ENCODE measurements around the gene SLC1A1. TPM values are rescaled to one million over a fixed set of nuclear protein-coding genes. Genes with fewer than 3 reads are reported as not detected.
"Not testable (repeated sequence)": the region's sequence is repeated elsewhere in the genome, so short reads cannot be mapped to it uniquely, and the experiment has no call there.

SLC1A1 gene
- total RNA-seq, 1 donor from 2014 or later = not detected

DNA sequence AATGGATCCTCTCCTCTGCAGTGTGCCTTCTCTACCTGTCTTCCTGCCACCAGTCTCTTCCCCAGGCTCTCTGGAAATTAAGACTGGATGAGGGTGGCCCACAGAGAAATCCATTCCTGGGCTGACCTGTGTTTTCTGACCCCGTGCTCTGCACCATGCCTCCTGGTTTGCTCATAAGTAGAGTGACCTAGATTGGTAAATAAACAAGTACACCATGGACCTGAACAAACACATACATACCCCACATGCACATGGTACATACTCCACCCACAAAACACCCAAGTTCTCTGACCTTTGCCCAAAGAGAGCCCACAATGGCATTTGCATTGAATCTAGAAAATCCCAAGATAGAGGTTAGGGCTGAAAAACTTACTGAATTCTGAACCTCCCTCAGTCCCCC lies 94.4 kb downstream of the SLC1A1 start:
- intact Hi-C loops (cut with micrococcal nuclease) = no loop called here
- no peak for DNase-seq
- Mint-ChIP-seq H3K27me3 (no peaks in the 10 kb centered on the region), H3K9me3 (no peaks in the 10 kb centered on the region), H3K4me3 (no peak overlapping the region), H3K4me1 (no peaks in the 10 kb centered on the region), H3K36me3 (ENCODE audit: low read depth) (no peaks in the 10 kb centered on the region), H3K27ac (no peak overlapping the region)

GRCh38 chr9:4585135-4585534 lies 94.9 kb downstream of the SLC1A1 start:
- intact Hi-C loops (cut with micrococcal nuclease) = no loop called here
- Mint-ChIP-seq H3K9me3 (no peaks in the 10 kb centered on the region), H3K4me1 (no peaks in the 10 kb centered on the region)

GRCh38 chr9:4588721-4589120 lies 98.5 kb downstream of the SLC1A1 start:
- no peak overlapping the region for H3K4me3 Mint-ChIP-seq
- intact Hi-C loops (cut with micrococcal nuclease) = no loop called here
- H3K4me1 Mint-ChIP-seq = no peaks in the 10 kb centered on the region
- H3K36me3 Mint-ChIP-seq (ENCODE audit: low read depth) = no peaks in the 10 kb centered on the region
- no peak overlapping the region for H3K27ac Mint-ChIP-seq
- peaks cover 3% of the 10 kb centered on the region for H3K27me3 Mint-ChIP-seq
- H3K9me3 Mint-ChIP-seq = no peaks in the 10 kb centered on the region
- no peak for DNase-seq

More at GRCh38 chr9:4585135-4585534, 94.9 kb downstream of the SLC1A1 start:
- no peaks in the 10 kb centered on the region for H3K36me3 Mint-ChIP-seq (ENCODE audit: low read depth)
- no peak overlapping the region for H3K4me3 Mint-ChIP-seq
- DNase-seq = no peak
- no peaks in the 10 kb centered on the region for H3K27me3 Mint-ChIP-seq
- H3K27ac Mint-ChIP-seq = no peak overlapping the region

DNA sequence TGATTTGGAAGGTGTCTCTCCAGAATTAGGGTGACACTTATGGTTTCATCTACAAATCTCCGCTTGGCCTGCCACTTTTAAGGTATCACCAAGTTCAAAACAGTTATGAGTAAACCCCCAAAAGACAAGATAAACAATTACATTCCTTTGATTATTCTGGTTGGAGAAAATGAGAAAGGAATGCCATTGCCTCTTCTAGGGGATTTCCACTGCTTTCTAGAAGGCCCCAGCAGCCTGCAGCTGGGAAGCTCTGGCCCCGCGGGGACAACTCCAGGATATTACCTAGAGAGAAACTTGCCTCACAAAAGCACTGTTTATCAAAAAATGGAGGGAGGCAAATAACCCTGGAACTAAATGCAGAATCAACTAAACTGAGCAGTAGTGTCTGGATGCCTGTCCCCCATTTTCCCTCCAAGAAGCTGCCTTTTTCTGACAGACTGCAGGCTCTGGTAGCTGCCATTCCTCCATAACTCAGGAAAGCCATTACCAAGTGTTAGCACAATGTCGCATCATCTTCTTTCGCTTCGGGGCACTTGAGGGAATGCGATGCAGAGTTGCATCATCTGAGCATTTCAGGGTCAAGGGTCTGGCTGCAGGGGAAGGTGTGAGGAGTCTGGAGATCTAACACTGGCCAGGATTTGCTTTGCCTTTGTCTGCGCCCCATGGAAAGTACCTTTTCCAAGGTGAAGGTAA lies 100.3 kb downstream of the SLC1A1 start:
- H3K9me3 Mint-ChIP-seq = no peaks in the 10 kb centered on the region
- intact Hi-C loops (cut with micrococcal nuclease) = no loop called here
- no peak overlapping the region for H3K4me3 Mint-ChIP-seq
- H3K27me3 Mint-ChIP-seq = peaks cover 5% of the 10 kb centered on the region
- no peak overlapping the region for H3K27ac Mint-ChIP-seq
- H3K4me1 Mint-ChIP-seq = peaks cover 3% of the 10 kb centered on the region
- DNase-seq = no peak
- H3K36me3 Mint-ChIP-seq (ENCODE audit: low read depth) = no peaks in the 10 kb centered on the region

DNA sequence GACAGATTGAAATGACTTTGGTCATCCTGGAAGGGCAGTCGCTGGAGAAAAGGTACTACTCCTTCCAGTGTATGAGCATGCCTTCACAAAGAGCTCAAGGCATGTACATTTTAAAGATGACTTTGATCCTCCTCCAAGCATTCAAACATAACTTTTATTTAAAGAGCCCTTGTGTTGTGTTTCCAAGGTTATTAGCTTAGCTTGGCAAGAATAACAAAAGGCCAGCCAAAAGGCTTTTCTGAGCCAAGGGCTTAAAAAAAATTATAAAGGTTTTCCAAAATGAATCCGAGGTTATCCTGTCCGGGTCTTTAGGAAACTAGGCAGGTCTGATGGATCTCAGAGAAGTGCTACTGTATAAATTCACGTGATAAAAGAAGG lies 100.8 kb downstream of the SLC1A1 start:
- Mint-ChIP-seq H3K9me3 (no peaks in the 10 kb centered on the region), H3K36me3 (ENCODE audit: low read depth) (no peaks in the 10 kb centered on the region), H3K27me3 (peaks cover 5% of the 10 kb centered on the region), H3K4me1 (peaks cover 3% of the 10 kb centered on the region), H3K4me3 (no peak overlapping the region), H3K27ac (no peak overlapping the region)
- intact Hi-C loops (cut with micrococcal nuclease) = no loop called here
- no peak for DNase-seq

DNA sequence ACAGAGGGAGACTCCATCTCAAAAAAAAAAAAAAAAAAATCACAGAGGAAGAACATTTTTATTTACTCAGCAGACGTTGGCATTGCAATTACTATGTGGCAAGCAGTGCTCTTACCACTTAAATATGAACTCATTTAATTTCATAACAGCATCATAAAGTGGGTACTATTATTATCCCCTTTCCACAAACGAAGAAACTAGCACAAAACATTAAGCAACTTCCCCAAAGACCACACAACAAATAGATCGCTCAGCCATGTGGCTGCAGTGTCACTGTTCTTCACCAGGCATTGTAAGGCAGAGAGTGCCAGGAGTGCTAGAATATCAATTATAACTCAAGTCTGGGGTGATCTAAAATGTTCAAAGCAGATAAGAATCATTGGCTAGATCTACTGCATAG lies 102.0 kb downstream of the SLC1A1 start:
- intact Hi-C loops (cut with micrococcal nuclease) = no loop called here
- H3K4me1 Mint-ChIP-seq = peaks cover 9% of the 10 kb centered on the region

DNA sequence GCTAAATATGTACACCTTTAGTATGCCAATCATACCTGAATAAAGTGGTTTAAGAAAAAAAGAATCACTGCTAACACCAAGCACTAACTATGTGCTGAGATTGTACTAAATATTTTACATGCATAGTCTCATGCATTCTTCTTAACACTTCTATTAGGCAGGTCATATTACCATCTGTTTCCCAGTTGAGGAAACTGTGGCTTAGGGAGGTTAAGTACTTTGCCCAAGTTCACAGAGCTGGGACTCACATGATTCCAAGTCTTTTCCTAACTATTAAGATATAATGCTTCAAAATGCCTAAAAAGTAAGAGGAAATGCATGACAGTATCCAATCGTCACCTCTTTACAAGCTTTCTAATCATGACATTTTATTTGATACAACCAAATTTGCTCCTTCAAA lies 102.6 kb downstream of the SLC1A1 start:
- intact Hi-C loops (cut with micrococcal nuclease) = no loop called here
- H3K4me1 Mint-ChIP-seq = peaks cover 9% of the 10 kb centered on the region
- H3K4me3 Mint-ChIP-seq = no peak overlapping the region
- H3K36me3 Mint-ChIP-seq (ENCODE audit: low read depth) = no peaks in the 10 kb centered on the region
- peaks cover 5% of the 10 kb centered on the region for H3K27me3 Mint-ChIP-seq
- H3K9me3 Mint-ChIP-seq = no peaks in the 10 kb centered on the region
- DNase-seq = no peak
- no peak overlapping the region for H3K27ac Mint-ChIP-seq

More for the DNA sequence above, 102.0 kb downstream of the SLC1A1 start:
- H3K27ac Mint-ChIP-seq = no peak overlapping the region
- peaks cover 5% of the 10 kb centered on the region for H3K27me3 Mint-ChIP-seq
- no peaks in the 10 kb centered on the region for H3K36me3 Mint-ChIP-seq (ENCODE audit: low read depth)
- DNase-seq = no peak
- H3K4me3 Mint-ChIP-seq = no peak overlapping the region
- no peaks in the 10 kb centered on the region for H3K9me3 Mint-ChIP-seq

GRCh38 chr9:4594545-4594944 lies 104.3 kb downstream of the SLC1A1 start:
- H3K4me3 Mint-ChIP-seq = no peak overlapping the region
- intact Hi-C loops (cut with micrococcal nuclease) = no loop called here

GRCh38 chr9:4594994-4595393 lies 104.7 kb downstream of the SLC1A1 start:
- peaks cover 9% of the 10 kb centered on the region for H3K4me1 Mint-ChIP-seq
- H3K27ac Mint-ChIP-seq = no peak overlapping the region
- H3K4me3 Mint-ChIP-seq = no peak overlapping the region
- no peak for DNase-seq
- H3K9me3 Mint-ChIP-seq = no peaks in the 10 kb centered on the region
- H3K27me3 Mint-ChIP-seq = peaks cover 5% of the 10 kb centered on the region
- intact Hi-C loops (cut with micrococcal nuclease) = no loop called here
- H3K36me3 Mint-ChIP-seq (ENCODE audit: low read depth) = no peaks in the 10 kb centered on the region

More at GRCh38 chr9:4594545-4594944, 104.3 kb downstream of the SLC1A1 start:
- Mint-ChIP-seq H3K36me3 (ENCODE audit: low read depth) (no peaks in the 10 kb centered on the region), H3K27me3 (peaks cover 5% of the 10 kb centered on the region), H3K4me1 (peaks cover 9% of the 10 kb centered on the region), H3K9me3 (no peaks in the 10 kb centered on the region), H3K27ac (no peak overlapping the region)
- DNase-seq = no peak

- DNase-seq = peak; percentile 82
- H3K27me3 Mint-ChIP-seq = peaks cover 5% of the 10 kb centered on the region
- peak overlapping the region; percentile 30 for H3K27ac Mint-ChIP-seq
- H3K36me3 Mint-ChIP-seq (ENCODE audit: low read depth) = no peaks in the 10 kb centered on the region
- intact Hi-C loops (cut with micrococcal nuclease) = no loop called here
- H3K4me3 Mint-ChIP-seq = peak overlapping the region; percentile 16
- H3K9me3 Mint-ChIP-seq = no peaks in the 10 kb centered on the region
- H3K4me1 Mint-ChIP-seq = peaks cover 19% of the 10 kb centered on the region
These were observed 106.1 kb downstream of the SLC1A1 start for GRCh38 chr9:4596165-4596922.

DNA sequence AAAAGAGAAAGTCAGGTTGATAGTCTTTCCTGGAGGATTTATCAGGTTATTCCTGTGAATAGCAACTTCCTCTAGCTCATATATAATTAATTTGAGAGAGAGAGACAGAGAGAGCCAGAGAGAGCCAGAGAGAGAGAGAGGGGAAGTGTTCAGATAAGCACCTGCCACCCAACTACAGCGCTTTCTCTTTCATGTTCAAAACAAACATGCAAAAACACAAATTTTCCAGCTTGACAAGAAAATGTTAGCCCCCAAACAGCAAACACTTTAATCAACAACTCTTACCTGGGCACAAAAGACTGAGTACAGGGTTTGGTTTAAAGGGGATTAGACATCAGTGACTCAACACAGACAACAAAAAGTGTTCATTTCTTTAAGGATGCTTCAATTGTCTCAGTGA lies 110.1 kb downstream of the SLC1A1 start:
- no peak overlapping the region for H3K4me3 Mint-ChIP-seq
- no peaks in the 10 kb centered on the region for H3K9me3 Mint-ChIP-seq
- H3K27ac Mint-ChIP-seq = no peak overlapping the region
- no peaks in the 10 kb centered on the region for H3K27me3 Mint-ChIP-seq
- no peaks in the 10 kb centered on the region for H3K36me3 Mint-ChIP-seq (ENCODE audit: low read depth)
- peak; percentile 66 for DNase-seq
- H3K4me1 Mint-ChIP-seq = peaks cover 19% of the 10 kb centered on the region
- intact Hi-C loops (cut with micrococcal nuclease) = loop anchor here (5.0 kb wide), 3 partner anchors 62 to 387 kb away; partner anchors contain the start of genes AK3, JAK2 and PLPP6

DNA sequence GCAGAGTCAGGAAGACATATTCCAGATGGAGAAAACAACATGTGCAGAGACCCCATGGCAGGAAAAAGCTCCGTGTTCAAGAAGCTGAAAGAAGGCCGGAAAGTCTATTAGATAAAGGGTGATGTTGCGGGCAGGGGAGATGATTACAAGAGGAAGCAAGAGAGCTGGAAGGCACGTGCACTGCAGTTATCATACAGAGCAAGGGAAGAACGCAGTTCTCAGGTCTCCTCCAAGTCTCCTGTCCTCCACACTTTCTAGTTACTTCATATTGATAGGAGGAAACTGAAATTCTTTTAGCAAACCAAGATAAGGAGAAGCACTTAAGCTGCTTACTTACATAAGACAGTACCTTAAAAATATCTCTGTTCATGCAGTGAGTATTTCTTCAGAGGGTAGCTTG lies 113.6 kb downstream of the SLC1A1 start:
- H3K9me3 Mint-ChIP-seq = no peaks in the 10 kb centered on the region
- peaks cover 1% of the 10 kb centered on the region for H3K27me3 Mint-ChIP-seq
- H3K27ac Mint-ChIP-seq = no peak overlapping the region
- no peak for DNase-seq
- intact Hi-C loops (cut with micrococcal nuclease) = loop anchor here (5.0 kb wide), 3 partner anchors 58 to 383 kb away; partner anchors contain the start of genes AK3, JAK2 and PLPP6
- no peaks in the 10 kb centered on the region for H3K36me3 Mint-ChIP-seq (ENCODE audit: low read depth)
- no peak overlapping the region for H3K4me3 Mint-ChIP-seq
- peaks cover 14% of the 10 kb centered on the region for H3K4me1 Mint-ChIP-seq

GRCh38 chr9:4604678-4605095 lies 114.4 kb downstream of the SLC1A1 start:
- peaks cover 14% of the 10 kb centered on the region for H3K4me1 Mint-ChIP-seq

DNA sequence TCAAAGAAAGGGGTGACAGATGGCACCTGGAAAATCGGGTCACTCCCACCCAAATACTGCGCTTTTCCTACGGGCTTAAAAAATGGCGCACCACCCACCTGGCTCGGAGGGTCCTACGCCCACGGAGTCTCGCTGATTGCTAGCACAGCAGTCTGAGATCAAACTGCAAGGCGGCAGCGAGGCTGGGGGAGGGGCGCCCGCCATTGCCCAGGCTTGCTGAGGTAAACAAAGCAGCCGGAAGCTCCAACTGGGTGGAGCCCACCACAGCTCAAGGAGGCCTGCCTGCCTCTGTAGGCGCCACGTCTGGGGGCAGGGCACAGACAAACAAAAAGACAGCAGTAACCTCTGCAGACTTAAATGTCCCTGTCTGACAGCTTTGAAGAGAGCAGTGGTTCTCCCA lies 115.8 kb downstream of the SLC1A1 start:
- H3K9me3 Mint-ChIP-seq; intact Hi-C loops (cut with micrococcal nuclease); H3K27ac Mint-ChIP-seq; H3K27me3 Mint-ChIP-seq; H3K4me3 Mint-ChIP-seq; H3K4me1 Mint-ChIP-seq; H3K36me3 Mint-ChIP-seq (ENCODE audit: low read depth): not testable (repeated sequence)
- peak; percentile 69 for DNase-seq

More at GRCh38 chr9:4604678-4605095, 114.4 kb downstream of the SLC1A1 start:
- H3K4me3 Mint-ChIP-seq = no peak overlapping the region
- H3K27ac Mint-ChIP-seq = no peak overlapping the region
- H3K9me3 Mint-ChIP-seq = no peaks in the 10 kb centered on the region
- intact Hi-C loops (cut with micrococcal nuclease) = loop anchor here (5.0 kb wide), 3 partner anchors 58 to 383 kb away; partner anchors contain the start of genes AK3, JAK2 and PLPP6
- peak; percentile 91 for DNase-seq
- no peaks in the 10 kb centered on the region for H3K36me3 Mint-ChIP-seq (ENCODE audit: low read depth)
- peaks cover 1% of the 10 kb centered on the region for H3K27me3 Mint-ChIP-seq
